GM18870 (cell line): ENCODE data around the gene DNMT1.
"Not testable (repeated sequence)": the region's sequence is repeated elsewhere in the genome, so short reads cannot be mapped to it uniquely, and the experiment has no call there.

ENCODE experiments used
- ATAC-seq: cut with Tn5 transposase; IDR thresholded peaks from one replicate; pipeline ENCODE4 v1.9.1; 2021; ENCODE audit warnings: moderate library complexity; ENCODE audit not compliant: unreplicated experiment

Gene DNMT1

DNA sequence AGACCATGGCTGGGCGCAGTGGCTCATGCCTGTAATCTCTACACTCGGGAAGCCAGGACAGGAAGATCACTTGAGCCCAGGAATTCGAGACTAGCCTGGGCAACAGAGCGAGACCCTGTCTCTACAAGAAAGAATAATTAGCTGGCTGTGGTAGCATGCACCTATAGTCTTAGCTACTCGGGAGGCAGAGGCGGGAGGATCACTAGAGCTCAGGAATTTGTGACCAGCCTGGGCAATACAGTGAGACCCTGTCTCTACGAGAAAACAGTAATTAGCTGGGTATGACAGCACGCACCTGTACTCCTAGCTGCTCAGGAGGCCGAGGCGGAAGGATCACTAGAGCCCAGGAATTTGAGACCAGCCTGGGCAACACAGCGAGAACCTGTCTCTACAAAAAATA, 7.4 kb downstream of the DNMT1 start:
- ATAC-seq = no peak

DNA sequence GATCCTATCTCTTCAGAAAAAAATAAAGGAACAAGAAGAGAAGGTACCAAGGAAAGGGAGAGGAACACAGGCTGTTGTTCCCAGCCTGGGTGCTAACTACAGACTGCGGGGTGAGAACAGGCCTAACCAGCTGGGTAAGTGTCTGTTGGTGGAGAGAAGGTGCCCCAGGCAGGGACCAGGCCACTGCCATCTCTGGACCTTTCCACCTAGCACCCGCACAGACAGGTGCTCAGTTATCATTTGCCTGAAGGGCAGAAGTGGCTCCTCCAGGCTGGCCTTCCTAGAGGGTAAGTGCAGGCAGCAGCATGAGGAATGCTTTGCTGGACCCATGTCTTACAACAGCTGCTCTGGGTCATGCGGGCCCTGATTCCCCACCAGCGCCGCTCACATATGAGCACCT, 10.1 kb downstream of the DNMT1 start:
- no peak for ATAC-seq

GRCh38 chr19:10183926-10184325, 10.8 kb downstream of the DNMT1 start:
- no peak for ATAC-seq

DNA sequence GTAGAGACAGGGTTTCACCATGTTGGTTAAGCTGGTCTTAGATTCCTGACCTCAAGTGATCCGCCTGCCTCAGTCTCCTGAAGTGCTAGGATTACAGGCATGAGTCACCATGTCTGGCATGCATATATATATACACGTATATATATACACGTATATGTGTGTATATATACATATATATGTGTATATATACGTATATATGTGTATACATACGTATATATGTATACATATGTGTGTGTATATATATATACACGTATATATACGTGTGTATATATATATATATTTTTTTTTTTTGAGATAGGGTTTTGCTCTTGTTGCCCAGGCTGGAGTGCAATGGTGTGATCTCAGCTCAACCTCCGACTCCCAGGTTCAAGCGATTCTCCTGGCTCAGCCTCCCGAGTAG, 11.9 kb downstream of the DNMT1 start:
- no peak for ATAC-seq

- no peak for ATAC-seq
These were observed 12.7 kb downstream of the DNMT1 start for GRCh38 chr19:10182076-10182475.

DNA sequence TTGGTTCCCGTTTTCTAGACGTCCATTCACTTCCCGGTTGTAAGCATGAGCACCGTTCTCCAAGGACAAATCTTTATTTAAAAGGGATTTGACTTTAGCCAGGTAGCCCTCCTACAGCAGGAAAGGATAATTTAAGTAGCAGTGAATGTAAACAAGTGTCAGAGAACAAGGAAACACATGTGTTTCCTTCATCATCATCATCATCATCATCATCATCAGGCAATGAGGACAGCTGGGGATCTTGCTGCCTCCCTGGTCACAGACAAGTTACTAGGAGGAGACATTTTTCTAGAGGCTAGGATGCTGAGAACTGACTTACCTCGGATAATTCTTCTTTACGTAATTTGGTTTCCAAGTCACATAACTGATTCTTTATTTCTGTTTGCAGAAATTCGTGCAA, 14.3 kb downstream of the DNMT1 start:
- ATAC-seq = no peak

DNA sequence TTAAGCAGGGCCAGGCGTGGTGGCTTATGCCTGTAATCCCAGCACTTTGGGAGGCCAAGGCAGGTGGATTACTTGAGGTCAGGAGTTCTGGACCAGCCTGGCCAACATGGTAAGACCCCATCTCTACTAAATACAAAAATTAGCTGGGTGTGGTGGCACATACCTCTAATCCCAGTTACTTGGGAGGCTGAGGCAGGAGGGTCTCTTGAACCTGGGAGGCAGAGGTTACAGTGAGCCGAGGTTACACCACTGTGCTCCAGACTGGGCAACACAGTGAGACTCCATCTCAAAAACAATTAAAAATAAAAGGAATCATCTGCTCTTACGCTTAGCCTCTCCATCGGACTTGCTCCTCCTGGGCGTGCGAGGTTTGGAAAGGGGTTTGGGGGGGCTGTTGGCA, 14.7 kb downstream of the DNMT1 start:
- not testable (repeated sequence) for ATAC-seq

DNA sequence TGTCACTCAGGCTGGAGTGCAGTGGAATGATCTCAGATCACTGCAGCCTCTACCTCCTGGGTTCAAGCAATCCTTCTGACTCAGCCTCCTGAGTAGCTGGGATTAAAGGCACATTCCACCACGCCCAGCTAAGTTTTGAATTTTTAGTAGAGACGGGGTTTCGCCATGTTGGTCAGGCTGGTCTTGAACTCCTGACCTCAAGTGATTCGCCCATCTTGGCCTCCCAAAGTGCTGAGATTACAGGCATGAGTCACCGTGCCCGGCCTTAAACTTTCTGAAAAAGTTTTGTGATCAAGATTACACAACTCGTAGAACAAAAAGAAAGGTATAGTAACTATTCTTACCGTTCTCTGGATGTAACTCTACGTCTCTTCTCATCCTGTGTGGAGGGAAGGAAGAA, 21.2 kb downstream of the DNMT1 start:
- no peak for ATAC-seq

DNA sequence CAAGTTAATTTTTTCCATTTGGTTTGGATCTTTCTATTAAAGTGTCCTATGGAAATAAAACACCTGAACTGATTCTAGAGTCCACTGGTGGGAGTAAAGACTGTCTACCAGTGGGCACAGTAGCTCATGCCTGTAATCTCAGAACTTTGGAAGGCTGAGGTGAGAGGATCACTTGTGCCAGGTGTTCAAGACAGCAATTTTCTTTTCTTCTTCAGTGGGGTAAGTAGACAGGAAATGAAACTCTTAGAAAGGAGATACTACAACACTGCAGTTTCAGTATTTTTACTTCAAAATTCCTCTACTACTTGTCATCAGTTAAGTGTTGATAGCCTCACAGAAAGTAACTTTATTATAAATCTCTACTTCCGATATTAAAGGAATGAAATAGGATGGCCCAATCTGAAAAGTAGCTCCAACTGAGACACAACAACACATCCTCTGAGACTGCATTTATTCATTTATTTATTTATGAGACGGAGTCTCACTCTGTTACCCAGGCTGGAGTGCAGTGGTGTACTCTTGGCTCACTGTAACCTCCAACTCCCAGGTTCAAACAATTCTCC, 26.3 kb downstream of the DNMT1 start:
- no peak for ATAC-seq

DNA sequence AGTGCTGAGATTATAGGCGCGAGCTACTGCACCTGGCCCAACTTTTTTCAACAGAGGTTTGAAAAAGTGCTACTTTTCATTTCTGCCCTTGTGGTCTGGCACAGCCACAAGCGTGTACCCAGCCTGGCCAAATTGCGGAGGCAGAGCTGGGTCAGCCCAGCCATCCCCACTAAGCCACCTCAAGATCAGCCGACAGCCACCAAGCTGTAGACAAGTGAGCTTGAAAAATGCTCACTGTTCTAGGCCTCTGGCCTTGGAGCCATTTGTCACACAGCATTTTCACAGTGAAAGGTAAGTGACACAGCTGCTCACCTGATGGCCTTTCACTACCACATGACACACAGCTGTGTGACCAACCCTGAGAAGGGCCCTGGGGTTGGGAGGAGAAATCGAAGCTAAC, 27.3 kb downstream of the DNMT1 start:
- ATAC-seq = no peak

DNA sequence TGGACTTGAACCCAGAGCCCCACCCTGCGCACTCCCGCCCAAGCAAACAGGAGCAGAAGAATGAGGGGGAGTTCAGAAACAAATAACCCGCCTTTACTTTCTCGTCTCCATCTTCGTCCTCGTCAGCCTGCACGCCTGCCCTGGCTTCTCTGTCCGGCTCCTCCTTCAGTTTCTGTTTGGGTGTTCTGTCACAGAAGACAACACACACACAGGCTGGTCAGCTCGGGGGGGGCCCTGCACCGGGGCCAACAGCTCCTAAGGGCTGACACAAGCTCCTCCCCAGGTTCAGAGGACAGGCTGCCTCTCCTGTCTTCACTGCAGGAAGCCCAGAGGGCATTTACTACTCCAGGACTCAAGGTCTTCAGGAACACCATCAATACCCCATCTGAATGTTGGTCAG, 28.3 kb downstream of the DNMT1 start:
- ATAC-seq = not testable (repeated sequence)

- ATAC-seq = no peak
These were observed 28.7 kb downstream of the DNMT1 start for GRCh38 chr19:10166046-10166445.

- ATAC-seq = no peak
These were observed 31.2 kb downstream of the DNMT1 start for GRCh38 chr19:10163536-10163935.

DNA sequence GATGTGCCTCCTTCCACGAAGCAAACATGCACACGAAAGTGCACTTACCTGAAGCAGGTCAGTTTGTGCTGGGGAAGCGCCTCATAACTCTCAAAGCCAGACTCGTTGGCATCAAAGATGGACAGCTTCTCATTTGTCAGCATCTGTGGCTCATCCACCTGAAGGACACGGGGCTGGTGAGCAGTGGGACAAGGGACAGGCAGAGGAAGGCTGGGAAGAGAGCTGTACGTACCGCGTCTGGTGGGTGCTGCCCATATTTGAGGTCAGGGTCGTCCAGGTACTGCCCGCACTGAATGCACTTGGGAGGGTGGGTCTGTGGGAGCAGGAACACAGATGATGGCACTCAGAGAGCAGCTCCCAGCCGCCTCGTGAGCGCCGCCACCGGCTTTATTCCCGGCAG, 35.1 kb downstream of the DNMT1 start:
- ATAC-seq = no peak

- ATAC-seq = no peak
These were observed 36.3 kb downstream of the DNMT1 start for GRCh38 chr19:10158485-10158884.

GRCh38 chr19:10158071-10158470, 36.7 kb downstream of the DNMT1 start:
- ATAC-seq = no peak

DNA sequence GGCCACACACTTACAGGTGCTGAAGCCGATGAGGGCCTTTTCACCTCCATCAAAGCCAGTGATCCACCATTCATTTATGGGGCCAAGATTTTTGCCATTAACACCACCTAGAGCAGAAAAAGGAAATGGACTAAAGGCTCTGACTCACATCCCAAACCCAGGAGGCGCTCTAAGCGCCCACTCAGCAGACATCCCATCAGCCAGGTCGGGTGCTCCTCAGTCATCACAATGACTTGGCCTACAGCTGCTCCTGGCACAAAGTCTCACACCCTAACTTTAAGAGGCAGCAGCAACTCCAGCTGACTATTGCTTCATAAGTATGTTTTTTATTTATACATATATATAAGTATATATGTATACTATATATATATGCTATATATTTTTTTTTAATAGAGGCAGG, 38.9 kb downstream of the DNMT1 start:
- no peak for ATAC-seq

GRCh38 chr19:10152100-10152499, 42.7 kb downstream of the DNMT1 start:
- no peak for ATAC-seq

DNA sequence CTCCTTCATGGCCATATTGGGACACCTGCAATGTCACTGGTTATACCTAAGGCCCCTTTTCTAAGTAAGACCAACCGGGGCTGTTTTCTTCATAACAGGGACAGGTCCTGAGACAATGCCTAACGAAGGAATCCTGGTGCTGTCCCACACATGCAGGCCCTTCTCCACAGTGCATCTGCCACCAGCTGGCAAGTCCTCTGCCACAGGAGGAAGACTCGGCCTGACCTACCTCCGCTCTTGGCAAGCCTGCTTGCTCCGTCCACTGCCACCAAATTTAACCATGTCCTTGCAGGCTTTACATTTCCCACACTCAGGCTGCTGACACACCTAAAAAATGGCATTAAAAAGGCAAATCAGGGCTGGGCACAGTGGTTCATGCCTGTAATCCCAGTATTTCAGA, 43.2 kb downstream of the DNMT1 start:
- ATAC-seq = no peak

GRCh38 chr19:10149427-10149826, 45.3 kb downstream of the DNMT1 start:
- ATAC-seq = no peak

DNA sequence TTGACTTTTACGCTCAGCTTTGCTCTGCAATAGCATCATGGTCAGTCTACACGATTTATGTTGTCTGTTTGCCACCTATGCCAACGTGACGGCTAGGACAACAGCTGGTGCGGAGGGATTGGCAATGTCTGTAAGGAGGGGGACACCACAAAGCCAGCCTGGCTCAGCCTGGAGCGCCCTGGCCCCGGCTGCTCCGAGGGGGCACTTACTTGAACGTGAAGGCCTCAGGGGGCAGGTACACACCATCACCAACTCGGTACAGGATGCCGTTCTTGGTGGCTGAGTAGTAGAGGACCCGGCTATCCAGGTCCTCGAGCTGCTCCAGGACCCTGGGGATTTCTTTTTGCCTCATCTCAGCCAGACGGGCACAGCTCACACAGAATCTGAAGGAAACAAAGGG, 48.6 kb downstream of the DNMT1 start:
- ATAC-seq = no peak

DNA sequence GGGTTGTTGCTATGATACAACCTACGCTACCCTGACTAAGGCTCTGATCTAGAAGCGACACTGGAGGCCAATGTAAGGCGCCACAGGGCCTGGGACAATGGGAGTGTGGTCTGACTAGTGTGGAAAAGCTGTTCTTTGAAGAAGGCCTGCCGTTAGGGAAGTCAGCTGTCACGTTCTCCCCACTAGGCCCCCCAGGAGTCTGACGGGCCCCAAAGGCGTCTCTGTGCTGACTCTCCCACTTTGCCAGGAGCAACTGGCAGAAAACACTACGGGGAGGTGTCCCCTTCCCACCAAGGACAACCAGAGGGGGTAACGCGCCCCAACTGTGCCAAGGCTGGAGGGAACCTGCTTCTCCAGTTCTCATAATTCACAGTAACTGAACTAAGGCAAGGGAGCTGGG, 49.7 kb downstream of the DNMT1 start:
- ATAC-seq = no peak

DNA sequence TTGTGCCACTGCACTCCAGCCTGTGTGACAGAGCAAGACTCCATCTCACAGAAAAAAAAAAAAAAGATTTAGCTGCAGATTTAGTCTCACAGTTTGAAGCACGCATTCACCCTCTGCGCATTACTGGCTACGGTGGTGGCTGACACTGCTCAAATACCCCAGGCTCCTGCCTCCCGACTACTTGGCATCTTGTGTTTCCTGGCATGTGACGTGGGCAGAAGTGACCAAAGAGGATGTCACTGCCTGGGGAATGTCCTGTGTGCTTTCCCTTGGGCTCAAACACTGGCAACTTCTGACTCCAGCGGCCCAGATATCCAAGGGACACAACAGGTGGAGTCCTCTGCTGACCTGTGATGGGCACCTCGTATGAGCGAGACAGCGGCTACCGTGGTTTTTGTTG, 50.4 kb downstream of the DNMT1 start:
- no peak for ATAC-seq

GRCh38 chr19:10143681-10144080, 51.1 kb downstream of the DNMT1 start:
- no peak for ATAC-seq
